ENCODE data around the gene HDDC3.

Gene HDDC3

DNA sequence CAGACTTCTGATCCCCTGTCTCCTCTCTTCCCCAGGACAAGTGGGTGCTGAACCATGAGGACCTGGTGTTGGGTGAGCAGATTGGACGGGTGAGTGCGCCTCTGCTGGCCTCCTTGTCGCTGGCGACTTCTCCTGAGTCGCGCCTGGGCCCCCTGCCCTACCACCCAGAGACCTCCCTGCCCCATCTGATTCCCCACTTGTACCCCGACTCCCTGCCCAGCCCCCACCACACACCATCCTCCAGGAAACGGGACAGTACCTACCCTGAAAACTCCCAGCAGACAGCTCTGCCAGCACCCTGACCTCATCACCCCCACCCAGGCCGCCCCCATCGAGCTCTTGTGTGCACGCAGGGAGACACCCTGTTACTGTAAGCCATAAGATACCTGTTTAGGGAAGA is 40.3 kb downstream of the HDDC3 start:
- Histone ChIP-seq H3K4me1 (no peaks in the 10 kb centered on the region), H3K9me3 (no peaks in the 10 kb centered on the region), H3K4me3 (no peak overlapping the region), H3K36me3 (replicated peaks) (peaks cover 5% of the 10 kb centered on the region), H3K27me3 (ENCODE audit: low read depth) (no peaks in the 10 kb centered on the region)
- no peak for DNase-seq (ENCODE audit: low spot score in 2 of 2)
- in situ Hi-C loops (cut with MboI; ENCODE audit: low sequenced_read_pairs), result loop anchor here (25.0 kb wide), 1 partner anchor 405 kb away; no protein-coding TSS in a partner anchor

DNA sequence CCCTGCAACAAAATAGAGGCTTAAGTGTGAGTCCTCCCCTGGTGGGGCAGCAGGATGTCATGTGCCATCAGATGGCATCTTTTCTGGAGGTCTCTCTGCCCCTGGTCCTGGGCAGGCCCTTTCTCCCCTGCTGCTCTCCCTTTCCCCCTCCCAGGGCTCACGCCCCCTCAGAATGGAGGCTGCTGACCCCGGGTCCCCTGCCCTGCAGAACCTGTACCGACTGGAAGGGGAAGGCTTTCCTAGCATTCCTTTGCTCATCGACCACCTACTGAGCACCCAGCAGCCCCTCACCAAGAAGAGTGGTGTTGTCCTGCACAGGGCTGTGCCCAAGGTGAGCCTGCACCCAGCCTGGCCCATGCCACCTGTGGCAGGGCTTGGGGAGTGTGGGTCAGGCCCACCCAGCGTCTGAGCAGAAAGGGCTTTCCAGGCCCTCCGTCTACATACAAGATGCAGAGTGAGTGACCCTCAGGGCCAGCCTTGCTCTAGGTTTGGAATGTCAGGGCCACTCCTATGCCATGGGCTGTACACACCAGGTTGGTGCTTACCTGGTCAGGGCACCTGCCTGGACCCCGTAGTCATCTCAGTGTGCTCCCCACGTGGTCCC is 40.9 kb downstream of the HDDC3 start:
- Histone ChIP-seq H3K4me3 (no peak overlapping the region), H3K9me3 (no peaks in the 10 kb centered on the region), H3K4me1 (no peaks in the 10 kb centered on the region), H3K27me3 (ENCODE audit: low read depth) (no peaks in the 10 kb centered on the region), H3K36me3 (replicated peaks) (peaks cover 5% of the 10 kb centered on the region)
- no peak for DNase-seq (ENCODE audit: low spot score in 2 of 2)
- in situ Hi-C loops (cut with MboI; ENCODE audit: low sequenced_read_pairs), result loop anchor here (25.0 kb wide), 1 partner anchor 404 kb away; no protein-coding TSS in a partner anchor

DNA sequence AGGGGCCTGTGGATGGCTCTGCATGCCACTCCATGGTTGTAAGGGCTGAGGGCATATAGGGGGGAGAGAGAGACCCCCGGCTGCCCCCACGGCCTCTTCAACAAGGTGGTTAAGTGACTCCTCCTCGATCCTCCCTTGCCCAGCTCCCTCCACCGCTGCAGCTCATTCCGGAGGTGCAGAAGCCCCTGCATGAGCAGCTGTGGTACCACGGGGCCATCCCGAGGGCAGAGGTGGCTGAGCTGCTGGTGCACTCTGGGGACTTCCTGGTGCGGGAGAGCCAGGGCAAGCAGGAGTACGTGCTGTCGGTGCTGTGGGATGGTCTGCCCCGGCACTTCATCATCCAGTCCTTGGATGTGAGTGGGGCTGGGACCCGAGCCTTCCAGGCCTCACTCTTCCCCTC is 41.5 kb downstream of the HDDC3 start:
- H3K9me3 ChIP-seq, result no peaks in the 10 kb centered on the region
- in situ Hi-C loops (cut with MboI; ENCODE audit: low sequenced_read_pairs), result loop anchor here (25.0 kb wide), 1 partner anchor 404 kb away; no protein-coding TSS in a partner anchor
- no peaks in the 10 kb centered on the region for H3K4me1 ChIP-seq
- DNase-seq (ENCODE audit: low spot score in 2 of 2), result no peak
- H3K27me3 ChIP-seq (ENCODE audit: low read depth), result no peaks in the 10 kb centered on the region
- H3K36me3 ChIP-seq (replicated peaks), result peaks cover 5% of the 10 kb centered on the region
- no peak overlapping the region for H3K4me3 ChIP-seq

DNA sequence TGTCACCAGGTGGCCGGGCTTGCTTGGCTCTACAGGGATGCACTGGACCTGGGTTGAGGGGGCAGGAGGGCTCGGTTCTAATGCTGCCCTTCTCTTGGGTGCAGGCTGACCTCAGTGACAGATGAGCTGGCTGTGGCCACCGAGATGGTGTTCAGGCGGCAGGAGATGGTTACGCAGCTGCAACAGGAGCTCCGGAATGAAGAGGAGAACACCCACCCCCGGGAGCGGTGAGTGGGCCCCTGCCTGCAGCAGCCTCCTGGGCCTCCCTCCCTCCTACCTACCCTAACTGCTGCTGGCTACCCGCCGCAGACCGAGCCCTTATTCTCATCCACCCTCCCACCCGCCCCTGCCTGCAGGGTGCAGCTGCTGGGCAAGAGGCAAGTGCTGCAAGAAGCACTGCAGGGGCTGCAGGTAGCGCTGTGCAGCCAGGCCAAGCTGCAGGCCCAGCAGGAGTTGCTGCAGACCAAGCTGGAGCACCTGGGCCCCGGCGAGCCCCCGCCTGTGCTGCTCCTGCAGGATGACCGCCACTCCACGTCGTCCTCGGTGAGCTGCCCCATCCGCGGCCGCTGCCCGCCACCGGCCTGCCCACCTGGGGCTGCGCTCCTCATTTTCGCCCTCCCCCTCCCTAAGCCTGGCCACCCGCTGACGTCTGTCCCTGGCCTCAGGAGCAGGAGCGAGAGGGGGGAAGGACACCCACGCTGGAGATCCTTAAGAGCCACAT is 42.5 kb downstream of the HDDC3 start:
- no peak overlapping the region for H3K4me3 ChIP-seq
- H3K4me1 ChIP-seq, result no peaks in the 10 kb centered on the region
- DNase-seq (ENCODE audit: low spot score in 2 of 2), result no peak
- H3K36me3 ChIP-seq (replicated peaks), result peaks cover 5% of the 10 kb centered on the region
- H3K27me3 ChIP-seq (ENCODE audit: low read depth), result no peaks in the 10 kb centered on the region
- in situ Hi-C loops (cut with MboI; ENCODE audit: low sequenced_read_pairs), result loop anchor here (5.0 to 25.0 kb wide), 3 partner anchors 243 to 565 kb away; no protein-coding TSS in a partner anchor
- H3K9me3 ChIP-seq, result no peaks in the 10 kb centered on the region

DNA sequence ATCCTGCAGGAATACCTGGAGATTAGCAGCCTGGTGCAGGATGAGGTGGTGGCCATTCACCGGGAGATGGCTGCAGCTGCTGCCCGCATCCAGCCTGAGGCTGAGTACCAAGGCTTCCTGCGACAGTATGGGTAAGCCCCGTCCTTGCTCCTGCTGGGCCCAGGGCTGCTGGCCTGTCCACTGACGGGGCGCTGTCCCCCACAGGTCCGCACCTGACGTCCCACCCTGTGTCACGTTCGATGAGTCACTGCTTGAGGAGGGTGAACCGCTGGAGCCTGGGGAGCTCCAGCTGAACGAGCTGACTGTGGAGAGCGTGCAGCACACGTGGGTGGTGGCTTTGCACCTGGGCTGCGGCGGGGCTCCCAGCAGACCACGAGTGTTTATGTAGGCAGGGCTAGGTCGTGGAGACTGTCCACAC is 43.0 kb downstream of the HDDC3 start:
- DNase-seq (ENCODE audit: low spot score in 2 of 2), result no peak
- in situ Hi-C loops (cut with MboI; ENCODE audit: low sequenced_read_pairs), result loop anchor here (5.0 to 25.0 kb wide), 3 partner anchors 242 to 565 kb away; no protein-coding TSS in a partner anchor
- no peaks in the 10 kb centered on the region for H3K9me3 ChIP-seq
- no peak overlapping the region for H3K4me3 ChIP-seq
- peaks cover 4% of the 10 kb centered on the region; the same call in 1 of the 2 replicates for H3K4me1 ChIP-seq
- H3K27me3 ChIP-seq (ENCODE audit: low read depth), result no peaks in the 10 kb centered on the region
- peaks cover 5% of the 10 kb centered on the region for H3K36me3 ChIP-seq (replicated peaks)

DNA sequence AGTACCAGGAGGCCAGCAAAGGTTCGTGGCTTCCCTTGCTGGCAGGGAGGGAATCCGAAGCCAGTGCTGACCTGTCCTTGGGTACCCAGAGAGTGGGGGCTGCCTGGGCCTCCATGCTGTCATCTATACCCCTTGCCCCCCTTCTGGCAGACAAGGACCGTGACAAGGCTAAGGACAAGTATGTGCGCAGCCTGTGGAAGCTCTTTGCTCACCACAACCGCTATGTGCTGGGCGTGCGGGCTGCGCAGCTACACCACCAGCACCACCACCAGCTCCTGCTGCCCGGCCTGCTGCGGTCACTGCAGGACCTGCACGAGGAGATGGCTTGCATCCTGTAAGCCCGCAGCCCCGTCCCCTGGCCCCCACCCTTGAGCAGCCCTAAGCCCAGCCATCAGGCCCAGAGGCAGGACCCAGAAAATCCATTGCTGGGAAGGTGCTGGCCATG is 45.3 kb downstream of the HDDC3 start:
- in situ Hi-C loops (cut with MboI; ENCODE audit: low sequenced_read_pairs), result loop anchor here (5.0 to 25.0 kb wide), 3 partner anchors 240 to 562 kb away; no protein-coding TSS in a partner anchor
- no peaks in the 10 kb centered on the region for H3K9me3 ChIP-seq
- 0 out of 2 replicates have a peak, but pooled peaks cover 4% of the 10 kb centered on the region for H3K36me3 ChIP-seq (replicated peaks)
- H3K27me3 ChIP-seq (ENCODE audit: low read depth), result no peaks in the 10 kb centered on the region
- no peak for DNase-seq (ENCODE audit: low spot score in 2 of 2)
- H3K4me3 ChIP-seq, result no peak overlapping the region
- peaks cover 14% of the 10 kb centered on the region for H3K4me1 ChIP-seq

DNA sequence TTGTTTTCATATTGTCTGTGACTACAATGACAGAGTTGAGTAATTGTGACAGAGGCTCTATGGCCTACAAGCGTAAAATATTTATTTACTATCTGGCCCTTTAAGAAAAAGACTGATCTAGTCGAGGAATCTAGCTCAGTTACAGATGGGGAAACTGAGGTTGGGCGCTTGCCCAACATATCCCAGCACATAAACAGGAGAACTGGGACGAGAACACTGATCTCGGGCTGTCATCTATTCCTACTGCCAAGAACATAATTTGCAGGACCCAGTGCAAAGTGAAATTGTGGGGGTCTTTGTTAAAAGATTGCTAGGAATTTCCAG is 46.1 kb downstream of the HDDC3 start:
- DNase-seq (ENCODE audit: low spot score in 2 of 2), result no peak
- no peak overlapping the region for H3K4me3 ChIP-seq
- in situ Hi-C loops (cut with MboI; ENCODE audit: low sequenced_read_pairs), result loop anchor here (5.0 to 25.0 kb wide), 3 partner anchors 239 to 561 kb away; no protein-coding TSS in a partner anchor
- no peaks in the 10 kb centered on the region for H3K27me3 ChIP-seq (ENCODE audit: low read depth)
- peaks cover 8% of the 10 kb centered on the region for H3K36me3 ChIP-seq (replicated peaks)
- H3K9me3 ChIP-seq, result no peaks in the 10 kb centered on the region
- peaks cover 14% of the 10 kb centered on the region for H3K4me1 ChIP-seq

DNA sequence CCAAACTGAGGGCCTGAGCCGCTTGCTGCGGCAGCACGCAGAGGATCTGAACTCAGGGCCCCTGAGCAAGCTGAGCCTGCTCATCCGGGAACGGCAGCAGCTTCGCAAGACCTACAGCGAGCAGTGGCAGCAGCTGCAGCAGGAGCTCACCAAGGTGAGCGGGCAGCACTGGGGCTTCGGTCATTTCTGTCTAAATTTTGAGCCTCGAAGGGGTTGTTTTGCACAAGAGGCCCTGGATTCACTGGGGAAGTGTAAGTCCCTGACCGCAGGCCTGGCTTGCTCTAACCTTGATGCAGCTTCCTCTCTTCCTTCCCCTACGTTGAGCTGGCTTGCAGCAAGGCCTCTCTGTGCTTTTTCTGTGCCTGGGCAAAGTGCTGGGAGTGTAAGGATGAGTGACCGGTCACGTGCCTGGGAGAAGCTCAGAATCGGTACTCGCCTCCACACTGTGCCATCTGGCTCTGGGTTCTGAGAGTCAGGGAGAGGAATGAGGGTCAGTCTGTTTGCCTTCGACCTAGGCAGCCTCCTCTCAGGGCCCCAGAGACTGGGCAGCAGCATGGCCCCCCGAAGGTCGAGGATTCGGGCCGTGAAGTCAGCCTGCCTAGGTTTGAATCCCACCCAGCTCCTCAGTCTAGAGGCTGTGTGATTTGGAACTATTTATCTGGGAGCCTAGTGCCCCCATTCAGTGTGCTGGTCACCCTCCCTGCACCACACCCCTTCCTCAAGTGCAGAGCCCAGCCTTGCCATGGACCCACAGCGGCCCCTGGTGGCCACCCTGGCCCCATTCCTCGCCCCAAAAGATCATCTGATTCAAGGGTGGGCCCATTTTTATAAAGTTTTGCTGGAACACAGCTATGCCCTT is 46.7 kb downstream of the HDDC3 start:
- in situ Hi-C loops (cut with MboI; ENCODE audit: low sequenced_read_pairs), result loop anchor here (5.0 to 25.0 kb wide), 3 partner anchors 238 to 561 kb away; no protein-coding TSS in a partner anchor
- H3K4me3 ChIP-seq, result no peak overlapping the region
- H3K9me3 ChIP-seq, result no peaks in the 10 kb centered on the region
- H3K4me1 ChIP-seq, result peaks cover 14% of the 10 kb centered on the region
- H3K27me3 ChIP-seq (ENCODE audit: low read depth), result no peaks in the 10 kb centered on the region
- DNase-seq (ENCODE audit: low spot score in 2 of 2), result peak; percentile 70 to 93
- peaks cover 11% of the 10 kb centered on the region for H3K36me3 ChIP-seq (replicated peaks)

DNA sequence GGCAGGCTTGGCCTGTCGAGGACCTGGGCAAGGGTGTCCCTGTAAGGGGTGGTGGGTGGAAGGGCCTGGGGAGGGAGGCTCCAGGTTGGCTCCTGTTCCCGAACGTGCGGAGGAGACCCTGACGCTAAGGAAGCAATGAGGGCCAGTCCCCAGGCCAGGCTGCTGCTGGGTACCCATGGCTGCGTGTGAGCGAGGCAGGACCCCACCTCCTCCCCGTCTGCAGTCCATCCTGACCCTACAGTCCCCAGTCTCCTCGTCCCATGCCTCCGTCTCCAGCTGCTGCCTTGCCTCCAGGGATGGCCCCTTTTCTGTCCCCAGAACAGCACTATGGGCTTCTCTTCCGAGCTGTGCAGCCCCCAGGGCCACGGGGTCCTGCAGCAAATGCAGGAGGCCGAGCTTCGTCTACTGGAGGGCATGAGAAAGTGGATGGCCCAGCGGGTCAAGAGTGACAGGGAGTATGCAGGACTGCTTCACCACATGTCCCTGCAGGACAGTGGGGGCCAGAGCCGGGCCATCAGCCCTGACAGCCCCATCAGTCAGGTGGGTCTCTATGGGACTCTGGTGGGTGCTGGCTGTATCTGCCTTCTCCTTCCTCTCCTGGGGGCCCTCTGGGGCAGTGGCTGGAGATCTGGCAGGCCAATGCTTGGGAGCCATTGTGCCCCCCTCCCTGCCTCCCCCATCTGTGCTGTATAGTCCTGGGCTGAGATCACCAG is 47.5 kb downstream of the HDDC3 start:
- in situ Hi-C loops (cut with MboI; ENCODE audit: low sequenced_read_pairs), result loop anchor here (5.0 to 25.0 kb wide), 3 partner anchors 238 to 560 kb away; no protein-coding TSS in a partner anchor
- Histone ChIP-seq H3K9me3 (no peaks in the 10 kb centered on the region), H3K4me1 (peaks cover 14% of the 10 kb centered on the region), H3K36me3 (replicated peaks) (peaks cover 16% of the 10 kb centered on the region), H3K4me3 (peak overlapping the region; percentile 27), H3K27me3 (ENCODE audit: low read depth) (no peaks in the 10 kb centered on the region)
- no peak for DNase-seq (ENCODE audit: low spot score in 2 of 2)

DNA sequence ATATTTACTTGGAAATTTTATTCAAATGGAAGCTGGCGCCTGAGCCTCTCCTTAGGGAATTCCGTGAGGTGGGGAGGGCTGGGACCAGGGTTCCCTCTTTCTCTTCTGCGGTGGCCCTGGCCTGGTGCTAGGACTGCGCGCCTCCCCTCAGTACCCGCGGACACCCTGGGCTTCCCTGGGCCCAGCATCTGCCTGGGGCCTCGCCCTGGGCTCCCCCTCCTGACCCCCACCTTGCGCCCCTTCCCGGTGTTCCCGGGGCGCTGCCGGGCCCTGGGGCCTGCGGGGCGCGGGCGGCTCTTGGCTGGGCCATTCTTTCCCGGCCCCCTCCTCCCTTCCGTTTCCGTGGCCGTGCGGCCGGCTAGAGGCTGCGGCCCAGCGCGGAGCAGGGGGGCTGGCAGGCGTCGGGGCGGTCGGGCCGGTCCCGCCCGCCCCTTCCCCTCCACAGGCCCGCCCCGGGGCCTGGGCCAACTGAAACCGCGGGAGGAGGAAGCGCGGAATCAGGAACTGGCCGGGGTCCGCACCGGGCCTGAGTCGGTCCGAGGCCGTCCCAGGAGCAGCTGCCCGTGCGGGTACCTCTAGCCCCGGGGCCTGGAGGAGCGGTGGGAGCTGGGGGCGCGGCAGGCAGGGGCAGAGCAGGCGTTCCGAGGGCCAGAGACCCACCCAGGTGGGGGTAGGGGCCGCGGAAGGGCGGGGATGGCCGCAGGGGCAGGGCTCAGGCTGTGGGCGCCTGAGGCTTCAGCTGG is 48.2 kb downstream of the HDDC3 start, which contains the start of gene FES:
FES (plus strand) TSS at position 529 of the 743 bp plus-strand sequence. CDS start 542 bp downstream, outside the sequence.
- Histone ChIP-seq H3K36me3 (replicated peaks) (peaks cover 23% of the 10 kb centered on the region), H3K9me3 (no peaks in the 10 kb centered on the region), H3K4me1 (peaks cover 14% of the 10 kb centered on the region), H3K27me3 (ENCODE audit: low read depth) (no peaks in the 10 kb centered on the region), H3K4me3 (peak within 1 kb of the TSS; percentile 27)
- DNase-seq (ENCODE audit: low spot score in 2 of 2), result peak in 1 of 2 experiments; percentile 56
- in situ Hi-C loops (cut with MboI; ENCODE audit: low sequenced_read_pairs), result loop anchor here (10.0 to 25.0 kb wide), 2 partner anchors 397 to 559 kb away; no protein-coding TSS in a partner anchor

DNA sequence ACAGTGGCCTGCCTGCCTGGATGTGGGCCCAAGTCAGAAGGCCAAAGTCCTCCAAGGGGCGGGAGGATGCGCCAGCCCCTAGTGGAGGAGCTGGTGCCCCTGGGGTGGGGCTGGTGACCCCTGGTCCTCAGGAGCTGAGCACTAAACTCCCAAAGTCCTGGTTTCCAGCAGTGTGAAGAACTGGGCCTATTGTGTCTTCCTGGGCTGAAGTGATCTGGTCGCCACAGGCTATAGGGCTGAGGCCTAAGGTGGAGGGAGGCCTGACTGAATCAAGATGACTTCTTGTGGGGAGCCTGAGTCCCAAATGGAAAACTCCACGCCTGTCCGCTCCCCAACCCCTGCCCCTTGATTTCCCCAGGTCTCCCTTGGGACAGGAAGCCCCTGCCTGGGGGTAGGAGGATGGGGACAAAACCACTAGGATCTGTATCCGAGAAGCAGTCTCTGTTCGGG is 48.8 kb downstream of the HDDC3 start:
- H3K27me3 ChIP-seq (ENCODE audit: low read depth), result no peaks in the 10 kb centered on the region
- in situ Hi-C loops (cut with MboI; ENCODE audit: low sequenced_read_pairs), result loop anchor here (10.0 to 25.0 kb wide), 2 partner anchors 396 to 559 kb away; no protein-coding TSS in a partner anchor
- H3K9me3 ChIP-seq, result no peaks in the 10 kb centered on the region
- peaks cover 14% of the 10 kb centered on the region for H3K4me1 ChIP-seq
- peak in 1 of 2 experiments; percentile 39 for DNase-seq (ENCODE audit: low spot score in 2 of 2)
- peaks cover 27% of the 10 kb centered on the region for H3K36me3 ChIP-seq (replicated peaks)
- no peak overlapping the region for H3K4me3 ChIP-seq

Measured in HAP-1 (cell line).